ENCODE data around the gene SPAG7. TPM values are rescaled to one million over a fixed set of nuclear protein-coding genes. Genes with fewer than 3 reads are reported as not detected.

Gene SPAG7
- total and polyA plus RNA-seq, 4 donors, result 18.6 to 66.3 (median 26.0) TPM

DNA sequence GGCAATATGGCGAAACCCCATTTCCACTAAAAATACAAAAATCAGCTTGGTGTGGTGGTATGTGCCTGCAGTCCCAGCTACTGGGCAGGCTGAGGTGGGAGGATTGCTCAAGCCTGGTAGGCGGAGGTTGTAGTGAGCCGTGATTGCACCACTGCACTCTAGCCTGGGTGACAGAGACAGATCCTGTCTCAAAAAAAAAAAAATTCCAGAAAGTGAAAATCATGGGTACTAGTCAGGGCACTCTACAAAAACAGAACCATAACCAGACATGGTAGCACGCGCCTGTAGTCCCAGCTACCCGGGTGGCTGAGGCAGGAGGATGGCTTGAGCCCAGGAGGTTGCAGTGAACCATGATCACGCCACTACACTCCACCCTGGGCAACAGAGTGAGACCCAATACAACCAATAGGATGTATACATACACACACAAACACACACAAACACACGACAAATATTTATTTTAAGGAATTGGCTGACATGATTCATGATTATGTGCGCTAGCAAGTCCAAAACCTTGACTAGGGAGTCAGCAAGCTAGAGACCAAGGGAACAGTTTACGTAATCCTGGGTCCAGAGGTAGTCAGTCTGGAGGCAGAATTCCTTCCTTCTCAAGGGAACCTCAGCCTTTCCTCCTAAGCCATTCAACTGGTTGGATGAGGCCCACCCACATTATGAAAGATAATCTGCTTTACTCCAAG is 47.1 kb downstream of the SPAG7 start:
- Histone ChIP-seq H3K9me3 (ENCODE audit: control insufficient read depth in 4 of 4, low read length in 3 of 4) (no peaks in the 10 kb centered on the region), H3K27ac (ENCODE audit: low read depth in 1 of 2, low read length in 2 of 2) (peak overlapping the region; percentile 92 to 95), H3K4me1 (ENCODE audit: control insufficient read depth in 4 of 4, insufficient read depth in 4 of 4, low read length in 3 of 4) (peaks cover 3 to 22% (median 15%) of the 10 kb centered on the region in 4 donors), H3K9ac (ENCODE audit: low read depth in 1 of 2, low read length in 2 of 2) (peak overlapping the region in 1 of 2 donors; percentile 1), H3K4me3 (ENCODE audit: low read depth in 1 of 3, low read length in 3 of 3) (no peak overlapping the region), H3K27me3 (ENCODE audit: control insufficient read depth in 4 of 4, insufficient read depth in 4 of 4, low read length in 3 of 4) (no peaks in the 10 kb centered on the region), H3K36me3 (ENCODE audit: control insufficient read depth in 4 of 4, insufficient read depth in 3 of 4, low read depth in 1 of 4, low read length in 3 of 4) (no peaks in the 10 kb centered on the region)
- TF ChIP-seq, protein P1, sequence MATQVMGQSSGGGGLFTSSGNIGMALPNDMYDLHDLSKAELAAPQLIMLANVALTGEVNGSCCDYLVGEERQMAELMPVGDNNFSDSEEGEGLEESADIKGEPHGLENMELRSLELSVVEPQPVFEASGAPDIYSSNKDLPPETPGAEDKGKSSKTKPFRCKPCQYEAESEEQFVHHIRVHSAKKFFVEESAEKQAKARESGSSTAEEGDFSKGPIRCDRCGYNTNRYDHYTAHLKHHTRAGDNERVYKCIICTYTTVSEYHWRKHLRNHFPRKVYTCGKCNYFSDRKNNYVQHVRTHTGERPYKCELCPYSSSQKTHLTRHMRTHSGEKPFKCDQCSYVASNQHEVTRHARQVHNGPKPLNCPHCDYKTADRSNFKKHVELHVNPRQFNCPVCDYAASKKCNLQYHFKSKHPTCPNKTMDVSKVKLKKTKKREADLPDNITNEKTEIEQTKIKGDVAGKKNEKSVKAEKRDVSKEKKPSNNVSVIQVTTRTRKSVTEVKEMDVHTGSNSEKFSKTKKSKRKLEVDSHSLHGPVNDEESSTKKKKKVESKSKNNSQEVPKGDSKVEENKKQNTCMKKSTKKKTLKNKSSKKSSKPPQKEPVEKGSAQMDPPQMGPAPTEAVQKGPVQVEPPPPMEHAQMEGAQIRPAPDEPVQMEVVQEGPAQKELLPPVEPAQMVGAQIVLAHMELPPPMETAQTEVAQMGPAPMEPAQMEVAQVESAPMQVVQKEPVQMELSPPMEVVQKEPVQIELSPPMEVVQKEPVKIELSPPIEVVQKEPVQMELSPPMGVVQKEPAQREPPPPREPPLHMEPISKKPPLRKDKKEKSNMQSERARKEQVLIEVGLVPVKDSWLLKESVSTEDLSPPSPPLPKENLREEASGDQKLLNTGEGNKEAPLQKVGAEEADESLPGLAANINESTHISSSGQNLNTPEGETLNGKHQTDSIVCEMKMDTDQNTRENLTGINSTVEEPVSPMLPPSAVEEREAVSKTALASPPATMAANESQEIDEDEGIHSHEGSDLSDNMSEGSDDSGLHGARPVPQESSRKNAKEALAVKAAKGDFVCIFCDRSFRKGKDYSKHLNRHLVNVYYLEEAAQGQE (IDR thresholded peaks at IDR 0.05), result peak; percentile 29
- TF ChIP-seq JUND (IDR thresholded peaks at IDR 0.05) (peak; percentile 45 to 57), NR2F2 (IDR thresholded peaks at IDR 0.05) (no peak), GABPA (IDR thresholded peaks at IDR 0.05 in 1 of 2, conservative IDR thresholded peaks at IDR 0.05 in 1 of 2) (peak in 1 of 2 donors; percentile 47), SP1 (IDR thresholded peaks at IDR 0.05) (peak; percentile 79), YY1 (IDR thresholded peaks at IDR 0.05) (peak; percentile 86), RXRA (IDR thresholded peaks at IDR 0.05) (peak in 1 of 2 donors; percentile 43), EGR1 (IDR thresholded peaks at IDR 0.05; ENCODE audit: low read depth in 2 of 2) (no peak), HNF4G (IDR thresholded peaks at IDR 0.05) (no peak), FOXA1 (IDR thresholded peaks at IDR 0.05) (no peak), FOXA2 (IDR thresholded peaks at IDR 0.05) (peak; percentile 31), RAD21 (IDR thresholded peaks at IDR 0.05) (peak in 1 of 2 donors; percentile 16), TAF1 (conservative IDR thresholded peaks at IDR 0.05) (peak; percentile 57), HNF4A (conservative IDR thresholded peaks at IDR 0.05) (peak; percentile 58 to 81)
- TF ChIP-seq, protein P2, sequence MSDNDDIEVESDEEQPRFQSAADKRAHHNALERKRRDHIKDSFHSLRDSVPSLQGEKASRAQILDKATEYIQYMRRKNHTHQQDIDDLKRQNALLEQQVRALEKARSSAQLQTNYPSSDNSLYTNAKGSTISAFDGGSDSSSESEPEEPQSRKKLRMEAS (IDR thresholded peaks at IDR 0.05), result no peak
- TF ChIP-seq, protein P3, sequence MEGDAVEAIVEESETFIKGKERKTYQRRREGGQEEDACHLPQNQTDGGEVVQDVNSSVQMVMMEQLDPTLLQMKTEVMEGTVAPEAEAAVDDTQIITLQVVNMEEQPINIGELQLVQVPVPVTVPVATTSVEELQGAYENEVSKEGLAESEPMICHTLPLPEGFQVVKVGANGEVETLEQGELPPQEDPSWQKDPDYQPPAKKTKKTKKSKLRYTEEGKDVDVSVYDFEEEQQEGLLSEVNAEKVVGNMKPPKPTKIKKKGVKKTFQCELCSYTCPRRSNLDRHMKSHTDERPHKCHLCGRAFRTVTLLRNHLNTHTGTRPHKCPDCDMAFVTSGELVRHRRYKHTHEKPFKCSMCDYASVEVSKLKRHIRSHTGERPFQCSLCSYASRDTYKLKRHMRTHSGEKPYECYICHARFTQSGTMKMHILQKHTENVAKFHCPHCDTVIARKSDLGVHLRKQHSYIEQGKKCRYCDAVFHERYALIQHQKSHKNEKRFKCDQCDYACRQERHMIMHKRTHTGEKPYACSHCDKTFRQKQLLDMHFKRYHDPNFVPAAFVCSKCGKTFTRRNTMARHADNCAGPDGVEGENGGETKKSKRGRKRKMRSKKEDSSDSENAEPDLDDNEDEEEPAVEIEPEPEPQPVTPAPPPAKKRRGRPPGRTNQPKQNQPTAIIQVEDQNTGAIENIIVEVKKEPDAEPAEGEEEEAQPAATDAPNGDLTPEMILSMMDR (IDR thresholded peaks at IDR 0.05; ENCODE audit: low read depth, low read length, missing input control), result no peak
- TF ChIP-seq, protein P4, sequence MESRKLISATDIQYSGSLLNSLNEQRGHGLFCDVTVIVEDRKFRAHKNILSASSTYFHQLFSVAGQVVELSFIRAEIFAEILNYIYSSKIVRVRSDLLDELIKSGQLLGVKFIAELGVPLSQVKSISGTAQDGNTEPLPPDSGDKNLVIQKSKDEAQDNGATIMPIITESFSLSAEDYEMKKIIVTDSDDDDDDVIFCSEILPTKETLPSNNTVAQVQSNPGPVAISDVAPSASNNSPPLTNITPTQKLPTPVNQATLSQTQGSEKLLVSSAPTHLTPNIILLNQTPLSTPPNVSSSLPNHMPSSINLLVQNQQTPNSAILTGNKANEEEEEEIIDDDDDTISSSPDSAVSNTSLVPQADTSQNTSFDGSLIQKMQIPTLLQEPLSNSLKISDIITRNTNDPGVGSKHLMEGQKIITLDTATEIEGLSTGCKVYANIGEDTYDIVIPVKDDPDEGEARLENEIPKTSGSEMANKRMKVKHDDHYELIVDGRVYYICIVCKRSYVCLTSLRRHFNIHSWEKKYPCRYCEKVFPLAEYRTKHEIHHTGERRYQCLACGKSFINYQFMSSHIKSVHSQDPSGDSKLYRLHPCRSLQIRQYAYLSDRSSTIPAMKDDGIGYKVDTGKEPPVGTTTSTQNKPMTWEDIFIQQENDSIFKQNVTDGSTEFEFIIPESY (IDR thresholded peaks at IDR 0.05), result peak; percentile 74
- TF ChIP-seq, protein P5, sequence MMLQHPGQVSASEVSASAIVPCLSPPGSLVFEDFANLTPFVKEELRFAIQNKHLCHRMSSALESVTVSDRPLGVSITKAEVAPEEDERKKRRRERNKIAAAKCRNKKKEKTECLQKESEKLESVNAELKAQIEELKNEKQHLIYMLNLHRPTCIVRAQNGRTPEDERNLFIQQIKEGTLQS (IDR thresholded peaks at IDR 0.05), result no peak
- 32% methylated on average over 10 of the region's 10 CpGs for WGBS
- DNase-seq (ENCODE audit: low spot score), result no peak
